Ascending aorta (tissue), 2 donors: ENCODE measurements around the gene KCNA1. TPM values are rescaled to one million over a fixed set of nuclear protein-coding genes. Genes with fewer than 3 reads are reported as not detected.

Experiments
- DNase-seq, 2 donors: peaks; one replicate each; pipeline ENCODE4 v3.0.0-alpha.2; 2019; ENCODE audit warnings: low spot score in 2 of 2
- H3K27ac ChIP-seq, 2 donors: fragments of 200-600 bp; sonication (generic); one replicate each; pipeline ENCODE4 v1.5.1; 2016 to 2017; ENCODE audit warnings: mild to moderate bottlenecking in 1 of 2
- H3K27me3 ChIP-seq: fragments of 200-600 bp; sonication (generic); one replicate; pipeline ENCODE4 v1.5.1; 2017
- H3K36me3 ChIP-seq, 2 donors: fragments of 200-600 bp; sonication (generic); one replicate each; pipeline ENCODE4 v1.5.1; 2016
- H3K4me1 ChIP-seq, 2 donors: fragments of 200-600 bp; sonication (generic); one replicate each; pipeline ENCODE4 v1.5.1; 2016 to 2017; ENCODE audit warnings: mild to moderate bottlenecking in 1 of 2
- H3K4me3 ChIP-seq, 2 donors: fragments of 200-600 bp; sonication (generic); one replicate each; pipeline ENCODE4 v1.5.1; 2016 to 2017; ENCODE audit warnings: mild to moderate bottlenecking in 1 of 2
- H3K9me3 ChIP-seq, 2 donors: fragments of 200-600 bp; sonication (generic); one replicate each; pipeline ENCODE4 v1.5.1; 2016
- CTCF ChIP-seq, 3 experiments: fragments of 200-600 bp in 2 of 3; fragments of 450-650 bp in 1 of 3; sonication (generic) in 2 of 3; IDR thresholded peaks; one replicate each; pipeline ENCODE4 v1.5.1; 2016 to 2019; ENCODE audit warnings: antibody characterized with exemption in 3 of 3, mild to moderate bottlenecking in 1 of 3, moderate library complexity in 1 of 3
- intact Hi-C: fragments of 100-400 bp; cut with DNase I; formaldehyde crosslinking; loops from one replicate; pipeline ENCODE4 v1.15.1; 2023
- total RNA-seq: library from RNA; depleted of rRNA; stranded (reverse); fragments of >200 nt; gene quantifications from one replicate; pipeline ENCODE4 v1.1.0, GENCODE V29; 2016

Gene KCNA1
- total RNA-seq, 1 donor from 2014 or later, result not detected

DNA sequence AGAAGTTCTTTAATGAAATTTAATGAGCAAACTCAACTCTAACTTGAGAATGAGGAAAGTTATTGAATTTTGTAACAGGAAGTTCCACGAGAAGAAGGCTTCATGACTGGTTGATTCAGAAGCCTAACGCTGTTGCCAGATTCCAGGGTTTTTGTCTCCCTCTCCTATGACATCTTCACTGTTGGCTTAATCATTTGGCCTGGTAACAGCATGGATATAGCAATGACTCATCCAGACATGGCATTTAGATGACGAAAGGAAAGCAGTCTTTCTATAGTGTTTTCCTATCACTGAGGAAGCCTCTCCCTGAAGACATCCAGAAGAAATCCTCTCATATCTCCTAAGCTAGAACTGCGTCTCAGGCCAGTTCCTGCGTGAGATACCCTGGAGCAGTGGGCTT is 9.4 kb upstream of the KCNA1 start:
- intact Hi-C loops, result no loop called here
- no peak for TF ChIP-seq CTCF (IDR thresholded peaks at IDR 0.05)
- Histone ChIP-seq H3K4me3 (no peak overlapping the region), H3K36me3 (no peaks in the 10 kb centered on the region), H3K4me1 (no peaks in the 10 kb centered on the region), H3K27ac (no peak overlapping the region), H3K27me3 (no peaks in the 10 kb centered on the region), H3K9me3 (no peaks in the 10 kb centered on the region)
- no peak for DNase-seq

DNA sequence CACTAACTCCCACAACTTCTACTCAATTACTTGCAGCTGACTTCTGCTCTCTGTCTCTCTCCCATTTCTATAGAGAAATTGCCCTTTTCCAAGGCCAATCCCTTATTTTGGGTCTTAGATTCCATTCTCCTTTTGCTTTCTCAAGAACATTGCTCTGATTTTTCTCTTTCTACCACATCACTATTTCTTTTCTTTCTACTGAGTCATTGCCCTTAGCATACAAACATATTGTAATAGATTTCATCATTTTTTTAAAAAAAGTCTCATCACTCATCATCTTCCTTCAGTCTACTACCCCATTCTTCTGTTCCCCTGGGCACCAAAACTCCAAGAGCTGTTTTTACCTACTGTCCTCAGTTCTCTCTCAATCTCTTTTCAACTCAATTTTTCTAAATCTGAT is 4.4 kb upstream of the KCNA1 start:
- H3K4me3 ChIP-seq, result no peak overlapping the region
- H3K27ac ChIP-seq, result no peak overlapping the region
- no peaks in the 10 kb centered on the region for H3K9me3 ChIP-seq
- peaks cover 0 to 16% of the 10 kb centered on the region in 2 donors for H3K4me1 ChIP-seq
- H3K36me3 ChIP-seq, result no peaks in the 10 kb centered on the region
- peaks cover 6% of the 10 kb centered on the region for H3K27me3 ChIP-seq
- TF ChIP-seq CTCF (IDR thresholded peaks at IDR 0.05), result no peak
- DNase-seq, result no peak
- intact Hi-C loops, result no loop called here

DNA sequence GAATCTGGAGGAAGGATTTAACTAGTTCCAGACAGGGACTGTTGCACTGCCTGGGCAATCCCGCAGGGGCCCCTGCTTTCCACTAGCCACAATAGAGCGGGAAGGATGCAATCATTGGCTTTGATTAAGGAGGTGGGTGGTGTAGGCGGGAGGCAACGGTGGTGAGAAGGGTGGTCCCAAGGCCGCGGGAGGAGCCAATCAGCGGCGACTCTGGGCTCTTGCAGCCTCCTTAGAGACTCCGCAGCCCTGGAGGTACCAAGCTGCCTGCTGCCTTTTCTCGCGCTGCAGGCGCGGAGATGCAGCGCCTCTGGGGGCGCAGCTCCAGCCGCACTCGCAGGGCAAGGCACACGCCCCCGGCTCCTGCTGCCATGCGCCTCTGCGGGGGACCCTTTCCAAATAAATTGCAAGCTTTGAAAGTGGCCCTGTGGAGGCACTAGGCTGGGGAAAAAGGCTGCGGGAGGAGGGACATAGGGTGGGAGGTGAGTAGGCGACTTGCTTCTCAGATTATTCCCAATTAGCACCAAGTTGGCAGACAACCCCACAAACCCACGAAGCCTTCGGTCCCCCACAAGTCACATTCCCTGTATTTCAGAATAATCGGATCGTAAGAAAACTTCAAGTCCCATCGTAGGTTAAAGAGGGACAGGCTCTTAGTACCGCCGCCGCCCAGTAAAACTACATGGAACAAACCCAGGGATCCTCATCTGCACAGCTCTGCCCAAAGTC is 858 bp upstream of the KCNA1 start:
- no peak for DNase-seq
- H3K4me3 ChIP-seq, result peak overlapping the region; percentile 51 to 76

DNA sequence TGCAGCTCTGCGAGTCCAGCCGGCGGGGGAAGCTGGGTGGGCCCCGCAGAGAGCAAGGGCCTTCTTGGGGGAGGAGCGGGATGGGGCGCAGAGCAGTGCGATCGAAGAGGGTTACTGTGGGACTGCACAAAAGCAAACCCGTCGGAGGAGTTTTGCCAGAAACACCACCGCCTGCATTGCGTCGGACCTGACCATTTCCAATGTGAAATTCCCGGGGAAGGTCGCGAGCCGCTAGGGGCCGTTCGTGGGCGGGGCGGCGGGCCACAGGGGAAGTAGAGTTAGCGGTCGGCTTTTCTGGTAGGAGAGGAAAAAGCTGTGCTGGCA is 333 bp upstream of the KCNA1 start:
- no peak overlapping the region for H3K27ac ChIP-seq
- no peak for DNase-seq
- H3K27me3 ChIP-seq, result peaks cover 6% of the 10 kb centered on the region
- no peaks in the 10 kb centered on the region for H3K9me3 ChIP-seq
- no peak for TF ChIP-seq CTCF (IDR thresholded peaks at IDR 0.05)
- peak overlapping the region; percentile 51 to 76 for H3K4me3 ChIP-seq
- intact Hi-C loops, result no loop called here
- no peaks in the 10 kb centered on the region for H3K36me3 ChIP-seq
- H3K4me1 ChIP-seq, result peaks cover 0 to 23% of the 10 kb centered on the region in 2 donors

More for the DNA sequence above, 858 bp upstream of the KCNA1 start:
- no peaks in the 10 kb centered on the region for H3K9me3 ChIP-seq
- H3K27ac ChIP-seq, result no peak overlapping the region
- no peaks in the 10 kb centered on the region for H3K36me3 ChIP-seq
- H3K27me3 ChIP-seq, result peaks cover 6% of the 10 kb centered on the region
- intact Hi-C loops, result no loop called here
- peaks cover 0 to 23% of the 10 kb centered on the region in 2 donors for H3K4me1 ChIP-seq
- peak in 1 of 3 experiments; percentile 19 for TF ChIP-seq CTCF (IDR thresholded peaks at IDR 0.05)

DNA sequence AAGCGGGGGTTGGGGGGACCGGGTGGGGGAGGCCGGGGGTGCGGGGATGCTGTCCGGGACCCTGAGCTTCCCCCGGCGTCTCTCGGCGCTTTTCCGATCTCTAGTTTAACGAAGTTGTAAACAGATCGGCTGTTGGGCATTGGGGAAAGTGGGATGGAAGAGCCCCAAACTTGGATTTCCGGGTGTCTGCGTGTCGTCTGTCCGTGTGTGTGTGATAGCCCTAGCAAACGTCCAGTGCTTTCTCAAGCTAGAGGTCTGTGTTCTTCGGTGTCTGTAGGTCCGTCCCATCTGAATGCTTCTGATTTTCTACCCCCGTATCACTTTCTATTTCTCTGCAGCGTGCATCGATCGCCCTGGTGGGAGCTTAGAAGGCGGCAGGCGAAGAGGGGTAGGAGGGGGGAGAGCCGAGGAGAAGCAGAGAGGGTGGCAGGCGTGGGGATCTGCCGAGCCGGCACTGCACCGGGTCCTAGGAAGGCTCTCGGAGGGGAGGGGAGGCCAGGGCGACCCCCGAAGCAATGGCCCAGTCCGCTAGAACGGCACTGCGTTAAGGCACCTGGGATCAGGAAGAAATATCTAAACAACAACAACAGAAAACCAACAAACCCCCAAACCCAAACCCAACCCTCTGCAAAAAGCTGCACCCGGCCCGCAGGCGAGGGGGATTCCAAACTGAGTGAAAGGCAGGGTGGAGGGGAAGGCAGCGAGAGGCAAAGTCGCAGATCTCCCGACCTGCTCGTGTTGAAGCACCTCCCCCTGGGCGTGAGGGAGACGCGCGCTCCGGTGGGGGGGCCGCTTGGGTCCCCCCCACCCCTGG is 1.0 kb downstream of the KCNA1 start:
- Histone ChIP-seq H3K27ac (no peak overlapping the region), H3K27me3 (peaks cover 6% of the 10 kb centered on the region)
- intact Hi-C loops, result no loop called here

More for the DNA sequence above, 1.0 kb downstream of the KCNA1 start:
- no peak for DNase-seq
- TF ChIP-seq CTCF (IDR thresholded peaks at IDR 0.05), result no peak
- H3K36me3 ChIP-seq, result no peaks in the 10 kb centered on the region
- H3K4me3 ChIP-seq, result peak overlapping the region; percentile 51 to 76
- H3K4me1 ChIP-seq, result peaks cover 0 to 23% of the 10 kb centered on the region in 2 donors
- H3K9me3 ChIP-seq, result no peaks in the 10 kb centered on the region
